ENCODE data around the gene SH2D5.

Gene SH2D5

GRCh38 chr1:20732588-20733359 lies at the start of gene SH2D5:
SH2D5 (minus strand) TSS chr1:20732703; CDS start chr1:20728044, 4,659 bp downstream.
- peak; percentile 26 to 47 for DNase-seq

DNA sequence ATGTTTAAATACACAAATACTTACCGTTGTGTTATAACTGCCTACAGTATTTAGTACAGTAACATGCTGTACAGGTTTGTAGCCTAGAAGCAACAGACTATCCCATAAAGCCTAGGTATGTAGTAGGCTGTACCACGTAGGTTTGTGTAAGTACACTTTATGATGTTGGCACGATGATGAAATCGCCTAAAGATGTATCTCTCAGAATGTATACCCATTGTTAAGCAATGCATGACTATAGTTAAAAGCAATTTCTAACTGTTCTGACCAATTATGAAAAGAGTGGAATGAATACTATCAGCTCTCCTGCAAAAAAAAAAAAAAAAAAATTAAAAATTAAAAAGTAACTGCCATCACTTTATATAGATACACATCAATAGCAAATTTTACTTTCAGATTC lies 43.2 kb upstream of the SH2D5 start:
- no peak for DNase-seq

GRCh38 chr1:20771780-20772179 lies 39.3 kb upstream of the SH2D5 start:
- DNase-seq = no peak

GRCh38 chr1:20770314-20771087 lies 38.0 kb upstream of the SH2D5 start:
- no peak for DNase-seq

DNA sequence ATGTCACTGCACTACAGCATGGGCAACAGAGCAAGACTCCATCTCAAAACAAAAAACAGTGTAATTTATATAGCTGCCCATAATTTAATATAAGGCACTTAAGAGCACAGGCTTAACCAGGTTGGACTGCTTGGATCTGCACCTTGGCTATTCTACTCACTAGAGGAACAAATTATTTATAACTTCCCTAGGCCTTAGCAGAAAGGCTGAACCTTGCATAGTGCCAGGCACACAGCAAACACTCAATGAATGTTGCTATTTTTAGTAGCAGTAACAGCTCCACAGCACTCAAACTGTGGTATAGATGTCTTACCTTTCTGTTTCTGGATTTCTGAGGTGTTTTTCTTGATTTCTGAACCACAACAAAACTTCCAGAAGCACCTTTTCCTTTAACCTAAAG lies 34.8 kb upstream of the SH2D5 start:
- no peak for DNase-seq

- DNase-seq = no peak
These were observed 30.9 kb upstream of the SH2D5 start for GRCh38 chr1:20763417-20763816.

DNA sequence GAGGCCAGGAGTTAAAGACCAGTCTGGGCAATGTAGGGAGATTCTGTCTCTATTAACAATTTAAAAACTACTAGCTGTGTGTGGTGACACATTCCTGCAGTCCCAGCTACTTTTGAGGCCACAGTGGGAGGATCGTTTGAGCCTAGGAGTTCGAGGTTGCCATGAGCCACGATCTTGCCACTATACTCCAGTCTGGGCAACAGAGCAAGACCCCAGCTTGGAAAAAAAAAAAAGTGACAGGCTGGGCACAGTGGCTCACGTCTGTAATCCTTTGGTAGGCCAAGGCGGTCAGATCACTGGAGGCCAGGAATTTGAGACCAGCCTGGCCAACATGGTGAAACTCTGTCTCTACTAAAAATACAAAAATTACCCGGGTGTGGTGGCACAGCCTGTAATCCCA lies 27.8 kb upstream of the SH2D5 start:
- no peak for DNase-seq

GRCh38 chr1:20753589-20753988 lies 21.1 kb upstream of the SH2D5 start:
- no peak for DNase-seq

DNA sequence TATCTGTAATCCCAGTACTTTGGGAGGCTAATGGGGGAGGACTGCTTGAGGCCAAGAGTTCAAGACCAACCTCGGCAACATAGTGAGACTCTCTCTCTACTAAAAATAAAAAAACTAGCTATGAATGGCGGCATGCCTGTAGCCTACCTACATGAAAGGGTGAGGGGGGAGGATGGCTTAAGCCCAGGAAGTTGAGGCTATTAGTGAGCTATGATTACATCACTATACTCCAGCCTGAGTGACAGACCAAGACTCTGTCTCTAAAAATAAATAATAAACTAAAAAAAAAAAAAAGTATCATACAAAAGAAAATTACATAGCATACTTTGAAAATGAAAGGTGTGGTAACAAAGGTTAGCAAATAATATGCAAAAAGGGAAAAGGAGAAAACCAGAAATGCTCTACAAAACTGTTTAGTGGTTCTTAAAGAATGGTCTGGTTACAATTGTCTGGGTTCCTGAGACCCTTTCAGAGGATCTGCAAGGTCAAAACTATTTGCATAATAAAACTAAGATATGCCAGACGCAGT lies 19.0 kb upstream of the SH2D5 start:
- no peak for DNase-seq

GRCh38 chr1:20742671-20743070 lies 10.2 kb upstream of the SH2D5 start:
- DNase-seq = no peak

DNA sequence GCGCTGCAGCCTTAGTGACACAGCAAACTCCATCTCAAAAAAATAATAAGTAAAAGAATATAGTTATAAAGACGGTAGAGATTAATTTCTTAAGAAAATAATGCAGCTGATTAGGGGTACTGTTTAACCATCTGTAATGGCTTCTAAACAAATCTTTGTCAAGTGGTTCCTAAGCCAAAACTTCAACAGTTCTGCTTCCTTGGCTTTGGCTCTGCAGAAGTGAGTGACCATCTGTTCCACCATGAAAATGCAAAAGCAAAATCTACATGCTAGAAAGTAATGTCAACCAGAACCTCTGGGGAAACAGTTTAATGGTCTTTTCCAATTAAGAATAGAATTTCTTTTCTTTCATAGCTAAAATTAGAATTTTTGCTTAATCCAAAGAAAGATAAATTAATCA lies 8.3 kb upstream of the SH2D5 start:
- DNase-seq = no peak

DNA sequence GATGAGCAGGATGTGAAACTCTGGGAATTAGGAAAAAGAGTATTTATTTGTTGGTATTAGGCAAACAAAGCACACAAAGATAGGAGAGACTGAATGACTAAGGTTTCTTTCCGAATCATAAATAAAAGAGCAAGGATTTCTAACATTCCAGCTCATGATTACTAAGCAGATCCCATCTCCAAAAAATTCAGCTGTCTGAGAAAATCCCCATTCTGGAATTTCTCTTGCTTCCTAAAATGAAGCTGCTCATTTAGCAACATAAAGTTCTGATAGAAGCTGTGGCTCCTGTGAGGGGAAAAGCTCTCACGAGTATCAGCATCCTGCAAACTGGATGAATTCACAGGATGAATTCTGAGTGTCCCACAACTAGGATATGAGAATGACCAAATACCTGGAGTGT lies 6.7 kb upstream of the SH2D5 start:
- no peak for DNase-seq

- DNase-seq = no peak
These were observed 3.1 kb upstream of the SH2D5 start for GRCh38 chr1:20735581-20736111.

DNA sequence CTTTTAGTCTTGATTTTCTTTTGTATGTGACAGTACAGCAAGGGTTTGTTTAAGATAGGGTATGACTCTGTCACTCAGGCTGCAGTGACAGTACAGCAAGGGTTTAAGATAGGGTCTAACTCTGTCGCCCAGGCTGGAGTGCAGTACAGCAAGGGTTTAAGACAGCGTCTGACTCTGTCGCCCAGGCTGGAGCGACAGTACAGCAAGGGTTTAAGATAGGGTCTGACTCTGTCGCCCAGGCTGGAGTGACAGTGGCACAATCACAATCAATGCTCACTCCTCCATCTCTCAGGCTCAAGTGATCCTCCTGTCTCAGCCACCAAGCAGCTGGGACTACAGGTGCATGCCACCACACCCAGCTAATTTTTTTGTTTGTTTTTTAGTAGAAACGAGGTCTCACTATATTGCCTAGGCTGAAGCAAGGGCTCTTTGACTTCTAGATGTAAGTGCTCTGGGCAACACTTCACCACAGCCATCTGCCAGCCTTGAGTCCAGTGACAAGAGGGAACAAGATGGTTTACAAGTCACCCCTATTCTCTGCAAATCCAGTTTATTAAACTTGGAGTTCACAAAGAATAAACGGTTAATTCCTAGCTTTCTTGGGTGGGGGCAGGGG lies 965 bp upstream of the SH2D5 start:
- DNase-seq = no peak

GRCh38 chr1:20732071-20732587 lies 374 bp downstream of the SH2D5 start:
- peak in 1 of 2 experiments; percentile 60 for DNase-seq

- DNase-seq = no peak
These were observed 1.2 kb downstream of the SH2D5 start for GRCh38 chr1:20731057-20731991.

GRCh38 chr1:20730690-20731056 lies 1.8 kb downstream of the SH2D5 start:
- DNase-seq = no peak

DNA sequence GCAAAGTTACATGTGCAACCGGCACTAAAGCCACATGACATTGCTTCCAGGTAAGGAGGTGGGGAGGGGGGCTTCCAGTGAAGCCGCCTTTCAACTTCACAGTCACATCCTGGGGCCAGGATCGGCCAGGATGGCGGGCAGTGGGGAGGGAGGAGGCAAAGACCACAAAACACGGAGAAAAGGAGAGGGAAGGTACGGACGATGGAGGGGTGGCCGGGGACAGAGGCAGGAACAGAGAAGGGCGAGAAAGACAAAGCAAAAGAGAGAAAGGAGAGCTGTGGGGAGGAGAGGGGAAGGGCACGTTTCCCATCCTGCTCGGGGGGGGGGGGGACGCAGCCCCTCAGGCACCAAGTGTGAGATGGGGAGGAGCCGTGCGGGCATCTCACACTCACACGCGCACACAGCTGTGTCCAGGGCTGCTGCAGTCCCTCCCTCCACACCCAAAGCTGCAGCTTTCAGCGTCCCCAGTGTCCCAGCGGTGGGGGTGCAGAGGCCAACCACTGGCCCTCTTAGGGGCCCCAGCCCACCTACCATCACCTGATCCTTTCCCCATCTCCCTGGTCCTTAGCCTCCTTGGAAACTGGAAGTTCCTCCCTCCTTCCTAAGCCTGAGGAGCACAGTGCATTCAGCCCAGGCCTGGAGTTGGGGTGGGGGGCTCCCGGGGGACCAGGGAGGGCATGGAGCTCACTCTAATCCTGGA lies 2.4 kb downstream of the SH2D5 start:
- DNase-seq = no peak

GRCh38 chr1:20729155-20729931 lies 3.2 kb downstream of the SH2D5 start:
- DNase-seq = no peak

- no peak for DNase-seq
These were observed 3.9 kb downstream of the SH2D5 start for GRCh38 chr1:20728371-20729154.
